B cell (primary cell): ENCODE measurements around the gene P2RY14. TPM values are rescaled to one million over a fixed set of nuclear protein-coding genes. Genes with fewer than 3 reads are reported as not detected.

ENCODE experiments used
- ATAC-seq: fragments of 200-7000 bp; cut with Tn5 transposase; one replicate; pipeline ENCODE4 v1.10.0; 2021; ENCODE audit warnings: low read depth, mild to moderate bottlenecking, moderate number of reproducible peaks, moderate library complexity
- CTCF ChIA-PET: fragments of 350-600 bp; sonication (Branson Sonifier 250); formaldehyde crosslinking; loops from one replicate; lab custom pipeline; 2021; ENCODE audit warnings: antibody characterized with exemption, inconsistent platforms; lab: Charles Lee
- POLR2A ChIA-PET: fragments of 350-600 bp; sonication (Branson Sonifier 250); formaldehyde crosslinking; loops from one replicate; lab custom pipeline; 2021; ENCODE audit warnings: antibody characterized with exemption; lab: Charles Lee
- DNase-seq: peaks from one replicate; pipeline ENCODE4 v3.0.0; 2013
- H2AFZ ChIP-seq: 2 replicates; pipeline ENCODE4 v1.6.1; 2012; ENCODE audit warnings: mild to moderate bottlenecking, low read depth, low read length; ENCODE audit not compliant: insufficient read depth, poor library complexity, severe bottlenecking
- H3K27ac ChIP-seq, 2 donors: 1 replicate in 1 of 2; 2 replicates in 1 of 2; pipeline ENCODE4 v1.5.1; 2012 to 2013; ENCODE audit warnings: low read length in 2 of 2, mild to moderate bottlenecking in 2 of 2, moderate library complexity in 1 of 2
- H3K27me3 ChIP-seq, 4 experiments: fragments of 200-600 bp in 1 of 4; sonication (generic) in 1 of 4; replicated peaks in 1 of 4; 1 replicate in 2 of 4; 2 replicates in 2 of 4; pipeline versions ENCODE4 v1.6.1 to v1.7.0; 2013 to 2016; ENCODE audit warnings: low read length in 3 of 4, mild to moderate bottlenecking in 2 of 4, mixed read lengths in 1 of 4, moderate library complexity in 1 of 4; ENCODE audit not compliant: insufficient read depth in 4 of 4, control insufficient read depth in 3 of 4; ENCODE audit errors: control extremely low read depth in 1 of 4
- H3K36me3 ChIP-seq, 2 experiments: replicated peaks in 1 of 2; 1 replicate in 1 of 2; 2 replicates in 1 of 2; pipeline versions ENCODE4 v1.6.1 to v1.7.1; 2013; ENCODE audit warnings: low read length in 1 of 2; ENCODE audit not compliant: insufficient read depth in 2 of 2, control insufficient read depth in 1 of 2; ENCODE audit errors: control extremely low read depth in 1 of 2, extremely low read depth in 1 of 2
- H3K4me1 ChIP-seq, 2 donors: fragments of 200-600 bp in 1 of 2; sonication (generic) in 1 of 2; 1 replicate in 1 of 2; 2 replicates in 1 of 2; pipeline versions ENCODE4 v1.5.1 to v1.6.1; 2013 to 2017; ENCODE audit warnings: low read length in 2 of 2; ENCODE audit not compliant: control insufficient read depth in 2 of 2, insufficient read depth in 2 of 2
- H3K4me2 ChIP-seq: replicated peaks from 2 replicates; pipeline ENCODE3; 2012; ENCODE audit warnings: mild to moderate bottlenecking, low read depth, low read length; ENCODE audit not compliant: poor library complexity, severe bottlenecking
- H3K4me3 ChIP-seq, 5 experiments: fragments of 200-600 bp in 1 of 5; sonication (generic) in 1 of 5; 1 replicate in 3 of 5; 2 replicates in 2 of 5; pipeline versions ENCODE4 v1.5.1 to v1.7.0; 2011 to 2016; ENCODE audit warnings: low read length in 4 of 5, mild to moderate bottlenecking in 4 of 5, low read depth in 2 of 5, control low read depth in 1 of 5, moderate library complexity in 1 of 5; ENCODE audit not compliant: insufficient read depth in 1 of 5; ENCODE audit errors: control extremely low read depth in 1 of 5, extremely low read depth in 1 of 5
- H3K79me2 ChIP-seq: fragments of 200-600 bp; sonication (generic); one replicate; pipeline ENCODE4 v1.6.0; 2016; ENCODE audit warnings: low read length; ENCODE audit not compliant: control insufficient read depth, insufficient read depth
- H3K9ac ChIP-seq: fragments of 200-600 bp; sonication (generic); 2 replicates; pipeline ENCODE4 v1.6.1; 2017; ENCODE audit warnings: mild to moderate bottlenecking, low read length, moderate library complexity
- H3K9me3 ChIP-seq, 3 donors: one replicate each; pipeline versions ENCODE4 v1.6.1 to v1.7.1; 2013; ENCODE audit warnings: low read length in 2 of 3; ENCODE audit not compliant: control insufficient read depth in 2 of 3, insufficient read depth in 1 of 3; ENCODE audit errors: control extremely low read depth in 1 of 3
- H4K20me1 ChIP-seq: 2 replicates; pipeline ENCODE4 v1.6.0; 2012; ENCODE audit warnings: mild to moderate bottlenecking, low read length; ENCODE audit not compliant: insufficient read depth, control insufficient read depth, poor library complexity, severe bottlenecking
- H3K27ac Mint-ChIP-seq: one replicate; pipeline ENCODE4 v1.8.0; 2021; ENCODE audit warnings: mixed read lengths
- H3K27me3 Mint-ChIP-seq: one replicate; pipeline ENCODE4 v1.8.0; 2021; ENCODE audit warnings: mixed read lengths
- H3K4me1 Mint-ChIP-seq: one replicate; pipeline ENCODE4 v1.8.0; 2021; ENCODE audit warnings: mixed read lengths
- H3K4me3 Mint-ChIP-seq: one replicate; pipeline ENCODE4 v1.8.0; 2021; ENCODE audit warnings: mixed read lengths
- H3K9me3 Mint-ChIP-seq: one replicate; pipeline ENCODE4 v1.8.0; 2022; ENCODE audit warnings: mixed read lengths; ENCODE audit not compliant: insufficient read depth
- EZH2 ChIP-seq: IDR thresholded peaks from 2 replicates; pipeline ENCODE4 v1.6.1; 2012; ENCODE audit warnings: borderline replicate concordance, low read depth, mild to moderate bottlenecking, moderate library complexity, low read length; ENCODE audit not compliant: insufficient read depth, poor library complexity, severe bottlenecking
- WGBS: methylation state at CpG from one replicate; pipeline ENCODE4 v1.1.5; 2013; ENCODE audit warnings: missing lambda C conversion rate; ENCODE audit not compliant: insufficient coverage; 5-methylcytosine and 5-hydroxymethylcytosine counted together
- intact Hi-C: fragments of 100-400 bp; cut with micrococcal nuclease; formaldehyde crosslinking; loops from one replicate; pipeline ENCODE4 v1.10.0; 2022
- polyA plus RNA-seq: library from polyadenylated mRNA; depleted of rRNA; stranded (reverse); fragments of >200 nt; gene quantifications from 2 replicates; pipeline ENCODE4 v1.2.3, GENCODE V29; 2012
- total RNA-seq, 2 donors: library from RNA; stranded (reverse); fragments of 120-200 nt in 1 of 2; gene quantifications; 1 replicate in 1 of 2; 2 replicates in 1 of 2; pipeline versions ENCODE4 v1.2.3 to v1.2.4, GENCODE V29; 2013 to 2022
- TF ChIP-seq, protein P1 (sequence below): fragments of 200-600 bp; IDR thresholded peaks from one replicate; pipeline ENCODE4 v1.8.0; 2022; ENCODE audit warnings: antibody characterized with exemption, mild to moderate bottlenecking

The P2RY14 gene
- total and polyA plus RNA-seq, 2 donors (not counting 1 experiment from before 2014, with no cell fraction given), result 7.0 to 11.3 TPM

DNA sequence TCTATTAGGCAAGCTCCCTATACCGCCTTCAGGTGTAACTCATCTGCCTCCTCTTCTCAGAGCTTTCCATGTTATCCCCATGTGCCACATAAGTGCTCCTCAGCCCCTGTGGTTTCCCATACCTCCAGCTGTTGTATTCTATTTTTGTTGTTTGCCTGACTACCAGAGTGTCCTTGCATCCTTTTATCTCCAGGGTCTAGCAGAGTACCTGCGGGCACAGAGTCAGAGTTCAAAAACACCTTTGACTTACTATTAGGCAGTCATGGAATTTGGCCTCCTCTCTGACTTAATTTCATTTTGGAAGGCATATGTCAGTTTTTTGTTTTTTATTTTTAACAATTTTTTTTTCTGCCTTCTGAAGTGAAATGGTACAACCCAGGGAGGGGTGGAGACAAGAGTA is 31.2 kb upstream of the P2RY14 start:
- intact Hi-C loops, result no loop called here
- H3K4me1 Mint-ChIP-seq, result no peaks in the 10 kb centered on the region
- H3K9ac ChIP-seq, result no peak overlapping the region
- ChIA-PET CTCF (no interaction called here), POLR2A (interaction anchor here (0.6 kb wide), 2 partner anchors 71 to 159 kb away, joined by 3 read pairs; no protein-coding TSS in a partner anchor)
- H2AFZ ChIP-seq, result no peak overlapping the region
- no peaks in the 10 kb centered on the region for H3K9me3 ChIP-seq
- WGBS, result 100% methylated on average over 1 of the region's 2 CpGs
- ATAC-seq (no peak), DNase-seq (no peak)
- H3K4me3 ChIP-seq, result no peak overlapping the region
- no peaks in the 10 kb centered on the region for H3K9me3 Mint-ChIP-seq
- no peaks in the 10 kb centered on the region for H3K4me1 ChIP-seq
- H3K79me2 ChIP-seq, result no peaks in the 10 kb centered on the region
- no peaks in the 10 kb centered on the region for H4K20me1 ChIP-seq
- H3K27ac Mint-ChIP-seq, result no peak overlapping the region
- no peaks in the 10 kb centered on the region for H3K36me3 ChIP-seq
- no peak overlapping the region for H3K4me3 Mint-ChIP-seq
- no peak overlapping the region for H3K27ac ChIP-seq
- no peaks in the 10 kb centered on the region for H3K27me3 ChIP-seq
- H3K4me2 ChIP-seq, result no peak overlapping the region
- TF ChIP-seq, protein P1, sequence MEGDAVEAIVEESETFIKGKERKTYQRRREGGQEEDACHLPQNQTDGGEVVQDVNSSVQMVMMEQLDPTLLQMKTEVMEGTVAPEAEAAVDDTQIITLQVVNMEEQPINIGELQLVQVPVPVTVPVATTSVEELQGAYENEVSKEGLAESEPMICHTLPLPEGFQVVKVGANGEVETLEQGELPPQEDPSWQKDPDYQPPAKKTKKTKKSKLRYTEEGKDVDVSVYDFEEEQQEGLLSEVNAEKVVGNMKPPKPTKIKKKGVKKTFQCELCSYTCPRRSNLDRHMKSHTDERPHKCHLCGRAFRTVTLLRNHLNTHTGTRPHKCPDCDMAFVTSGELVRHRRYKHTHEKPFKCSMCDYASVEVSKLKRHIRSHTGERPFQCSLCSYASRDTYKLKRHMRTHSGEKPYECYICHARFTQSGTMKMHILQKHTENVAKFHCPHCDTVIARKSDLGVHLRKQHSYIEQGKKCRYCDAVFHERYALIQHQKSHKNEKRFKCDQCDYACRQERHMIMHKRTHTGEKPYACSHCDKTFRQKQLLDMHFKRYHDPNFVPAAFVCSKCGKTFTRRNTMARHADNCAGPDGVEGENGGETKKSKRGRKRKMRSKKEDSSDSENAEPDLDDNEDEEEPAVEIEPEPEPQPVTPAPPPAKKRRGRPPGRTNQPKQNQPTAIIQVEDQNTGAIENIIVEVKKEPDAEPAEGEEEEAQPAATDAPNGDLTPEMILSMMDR, result no peak
- TF ChIP-seq EZH2, result no peak
- H3K27me3 Mint-ChIP-seq, result no peaks in the 10 kb centered on the region

DNA sequence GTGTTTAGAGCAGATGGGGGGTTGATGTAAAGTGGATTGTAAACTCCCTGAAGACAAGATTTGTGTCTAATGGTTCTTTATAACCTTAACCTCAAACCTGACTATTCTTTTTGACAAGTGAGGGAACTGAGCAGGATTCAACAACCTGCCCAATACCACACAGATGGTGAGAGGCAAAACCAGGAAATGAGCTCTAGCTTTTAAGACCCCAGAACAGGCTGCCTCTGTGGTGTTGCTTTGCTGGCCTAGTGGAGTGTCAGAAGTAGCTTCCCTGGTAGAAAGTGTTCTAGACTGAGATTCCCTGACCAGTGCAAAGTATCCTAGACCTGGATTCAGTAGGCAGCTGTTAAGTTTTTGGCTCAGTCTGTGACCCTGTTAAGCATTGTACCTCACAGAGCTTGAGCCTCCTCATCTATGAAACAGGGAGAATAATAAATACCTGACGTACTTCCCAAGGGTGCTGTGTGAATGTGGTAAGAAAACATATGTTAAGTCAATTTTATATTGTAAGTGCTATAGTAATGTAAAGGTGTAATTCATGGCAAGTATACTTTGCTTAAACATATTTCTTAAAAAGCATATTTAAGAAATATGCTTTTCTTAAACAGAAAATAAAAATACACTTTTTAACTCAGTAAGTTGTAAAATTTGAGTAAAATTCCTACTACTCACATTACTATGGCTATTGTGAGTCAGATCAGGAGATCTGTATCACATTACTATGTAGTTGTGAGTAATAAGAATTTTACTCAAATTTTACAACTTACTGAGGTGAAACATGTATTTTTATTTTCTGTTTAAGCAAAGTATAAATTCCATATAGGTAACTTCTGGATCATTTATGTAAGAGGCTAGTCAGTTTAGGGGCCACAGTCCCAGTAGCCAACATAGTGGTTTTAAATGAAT is 29.5 kb upstream of the P2RY14 start:
- H3K4me1 Mint-ChIP-seq, result no peaks in the 10 kb centered on the region
- no peak overlapping the region for H2AFZ ChIP-seq
- ATAC-seq (no peak), DNase-seq (no peak)
- no peak overlapping the region for H3K4me3 Mint-ChIP-seq
- no peaks in the 10 kb centered on the region for H3K27me3 ChIP-seq
- no peaks in the 10 kb centered on the region for H3K4me1 ChIP-seq
- no peaks in the 10 kb centered on the region for H3K79me2 ChIP-seq
- no peak overlapping the region for H3K27ac Mint-ChIP-seq
- no peak overlapping the region for H3K4me3 ChIP-seq
- H3K36me3 ChIP-seq, result no peaks in the 10 kb centered on the region
- CTCF ChIA-PET, result no interaction called here
- TF ChIP-seq, protein P1, result no peak
- TF ChIP-seq EZH2, result no peak
- H3K9me3 Mint-ChIP-seq, result no peaks in the 10 kb centered on the region
- no peak overlapping the region for H3K27ac ChIP-seq
- POLR2A ChIA-PET, result no interaction called here
- H3K4me2 ChIP-seq, result no peak overlapping the region
- no peak overlapping the region for H3K9ac ChIP-seq
- intact Hi-C loops, result no loop called here
- no peaks in the 10 kb centered on the region for H4K20me1 ChIP-seq
- H3K9me3 ChIP-seq, result no peaks in the 10 kb centered on the region
- no peaks in the 10 kb centered on the region for H3K27me3 Mint-ChIP-seq
- WGBS, result no CpG with 5 or more reads among the region's 1 CpG
